Neural cell (in vitro differentiated cells): ENCODE results near the gene DDX21.

Source experiments
- EZH2 ChIP-seq: fragments of 200-600, 300-800 bp; shearing (Covaris generic), sonication (generic); IDR thresholded peaks from 2 replicates; pipeline ENCODE4 v1.6.1; 2014; ENCODE audit warnings: antibody characterized with exemption, low read length, borderline replicate concordance, mild to moderate bottlenecking; ENCODE audit not compliant: insufficient read depth, poor library complexity, severe bottlenecking
- TF ChIP-seq, protein P1 (sequence below): IDR thresholded peaks from 2 replicates; pipeline ENCODE4 v1.6.1; 2012; ENCODE audit warnings: borderline replicate concordance
- TF ChIP-seq, protein P2 (sequence below): fragments of 450-650 bp; IDR thresholded peaks from 2 replicates; pipeline ENCODE4 v1.5.1; 2014; ENCODE audit warnings: antibody characterized with exemption, mild to moderate bottlenecking, moderate library complexity; ENCODE audit not compliant: poor library complexity, severe bottlenecking

- no peak for TF ChIP-seq EZH2
- TF ChIP-seq, protein P1, sequence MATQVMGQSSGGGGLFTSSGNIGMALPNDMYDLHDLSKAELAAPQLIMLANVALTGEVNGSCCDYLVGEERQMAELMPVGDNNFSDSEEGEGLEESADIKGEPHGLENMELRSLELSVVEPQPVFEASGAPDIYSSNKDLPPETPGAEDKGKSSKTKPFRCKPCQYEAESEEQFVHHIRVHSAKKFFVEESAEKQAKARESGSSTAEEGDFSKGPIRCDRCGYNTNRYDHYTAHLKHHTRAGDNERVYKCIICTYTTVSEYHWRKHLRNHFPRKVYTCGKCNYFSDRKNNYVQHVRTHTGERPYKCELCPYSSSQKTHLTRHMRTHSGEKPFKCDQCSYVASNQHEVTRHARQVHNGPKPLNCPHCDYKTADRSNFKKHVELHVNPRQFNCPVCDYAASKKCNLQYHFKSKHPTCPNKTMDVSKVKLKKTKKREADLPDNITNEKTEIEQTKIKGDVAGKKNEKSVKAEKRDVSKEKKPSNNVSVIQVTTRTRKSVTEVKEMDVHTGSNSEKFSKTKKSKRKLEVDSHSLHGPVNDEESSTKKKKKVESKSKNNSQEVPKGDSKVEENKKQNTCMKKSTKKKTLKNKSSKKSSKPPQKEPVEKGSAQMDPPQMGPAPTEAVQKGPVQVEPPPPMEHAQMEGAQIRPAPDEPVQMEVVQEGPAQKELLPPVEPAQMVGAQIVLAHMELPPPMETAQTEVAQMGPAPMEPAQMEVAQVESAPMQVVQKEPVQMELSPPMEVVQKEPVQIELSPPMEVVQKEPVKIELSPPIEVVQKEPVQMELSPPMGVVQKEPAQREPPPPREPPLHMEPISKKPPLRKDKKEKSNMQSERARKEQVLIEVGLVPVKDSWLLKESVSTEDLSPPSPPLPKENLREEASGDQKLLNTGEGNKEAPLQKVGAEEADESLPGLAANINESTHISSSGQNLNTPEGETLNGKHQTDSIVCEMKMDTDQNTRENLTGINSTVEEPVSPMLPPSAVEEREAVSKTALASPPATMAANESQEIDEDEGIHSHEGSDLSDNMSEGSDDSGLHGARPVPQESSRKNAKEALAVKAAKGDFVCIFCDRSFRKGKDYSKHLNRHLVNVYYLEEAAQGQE, result no peak
- TF ChIP-seq, protein P2, sequence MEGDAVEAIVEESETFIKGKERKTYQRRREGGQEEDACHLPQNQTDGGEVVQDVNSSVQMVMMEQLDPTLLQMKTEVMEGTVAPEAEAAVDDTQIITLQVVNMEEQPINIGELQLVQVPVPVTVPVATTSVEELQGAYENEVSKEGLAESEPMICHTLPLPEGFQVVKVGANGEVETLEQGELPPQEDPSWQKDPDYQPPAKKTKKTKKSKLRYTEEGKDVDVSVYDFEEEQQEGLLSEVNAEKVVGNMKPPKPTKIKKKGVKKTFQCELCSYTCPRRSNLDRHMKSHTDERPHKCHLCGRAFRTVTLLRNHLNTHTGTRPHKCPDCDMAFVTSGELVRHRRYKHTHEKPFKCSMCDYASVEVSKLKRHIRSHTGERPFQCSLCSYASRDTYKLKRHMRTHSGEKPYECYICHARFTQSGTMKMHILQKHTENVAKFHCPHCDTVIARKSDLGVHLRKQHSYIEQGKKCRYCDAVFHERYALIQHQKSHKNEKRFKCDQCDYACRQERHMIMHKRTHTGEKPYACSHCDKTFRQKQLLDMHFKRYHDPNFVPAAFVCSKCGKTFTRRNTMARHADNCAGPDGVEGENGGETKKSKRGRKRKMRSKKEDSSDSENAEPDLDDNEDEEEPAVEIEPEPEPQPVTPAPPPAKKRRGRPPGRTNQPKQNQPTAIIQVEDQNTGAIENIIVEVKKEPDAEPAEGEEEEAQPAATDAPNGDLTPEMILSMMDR, result no peak
Observed at GRCh38 chr10:69009360-69009759, 53.4 kb downstream of the DDX21 start.
